ENCODE data around the gene PDSS1. TPM values are rescaled to one million over a fixed set of nuclear protein-coding genes. Genes with fewer than 3 reads are reported as not detected.

PDSS1 gene
- total RNA-seq, 1 donor = 1.8 TPM

- Histone ChIP-seq H3K4me3 (ENCODE audit: insufficient read depth, low read length) (no peak overlapping the region), H3K4me1 (ENCODE audit: insufficient read depth, low read length) (peaks cover 3% of the 10 kb centered on the region), H4K20me1 (ENCODE audit: insufficient read depth, low read length) (no peaks in the 10 kb centered on the region), H3K27ac (ENCODE audit: low read depth, low read length) (no peak overlapping the region), H3K27me3 (ENCODE audit: insufficient read depth, low read length) (no peaks in the 10 kb centered on the region), H3K36me3 (ENCODE audit: insufficient read depth, low read length) (peaks cover 45% of the 10 kb centered on the region), H3K4me2 (ENCODE audit: insufficient read depth, low read length) (no peak overlapping the region), H3K9me3 (ENCODE audit: low read depth, low read length) (no peaks in the 10 kb centered on the region), H2AFZ (ENCODE audit: low read length) (no peak overlapping the region), H3K79me2 (ENCODE audit: insufficient read depth, low read length) (no peaks in the 10 kb centered on the region)
- TF ChIP-seq, protein P1, sequence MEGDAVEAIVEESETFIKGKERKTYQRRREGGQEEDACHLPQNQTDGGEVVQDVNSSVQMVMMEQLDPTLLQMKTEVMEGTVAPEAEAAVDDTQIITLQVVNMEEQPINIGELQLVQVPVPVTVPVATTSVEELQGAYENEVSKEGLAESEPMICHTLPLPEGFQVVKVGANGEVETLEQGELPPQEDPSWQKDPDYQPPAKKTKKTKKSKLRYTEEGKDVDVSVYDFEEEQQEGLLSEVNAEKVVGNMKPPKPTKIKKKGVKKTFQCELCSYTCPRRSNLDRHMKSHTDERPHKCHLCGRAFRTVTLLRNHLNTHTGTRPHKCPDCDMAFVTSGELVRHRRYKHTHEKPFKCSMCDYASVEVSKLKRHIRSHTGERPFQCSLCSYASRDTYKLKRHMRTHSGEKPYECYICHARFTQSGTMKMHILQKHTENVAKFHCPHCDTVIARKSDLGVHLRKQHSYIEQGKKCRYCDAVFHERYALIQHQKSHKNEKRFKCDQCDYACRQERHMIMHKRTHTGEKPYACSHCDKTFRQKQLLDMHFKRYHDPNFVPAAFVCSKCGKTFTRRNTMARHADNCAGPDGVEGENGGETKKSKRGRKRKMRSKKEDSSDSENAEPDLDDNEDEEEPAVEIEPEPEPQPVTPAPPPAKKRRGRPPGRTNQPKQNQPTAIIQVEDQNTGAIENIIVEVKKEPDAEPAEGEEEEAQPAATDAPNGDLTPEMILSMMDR (IDR thresholded peaks at IDR 0.05; ENCODE audit: extremely low read depth, low read depth, low read length) = no peak
- DNase-seq (ENCODE audit: insufficient read length, low spot score, missing footprints) = no peak
These were observed 41.6 kb downstream of the PDSS1 start for GRCh38 chr10:26739071-26739631.

DNA sequence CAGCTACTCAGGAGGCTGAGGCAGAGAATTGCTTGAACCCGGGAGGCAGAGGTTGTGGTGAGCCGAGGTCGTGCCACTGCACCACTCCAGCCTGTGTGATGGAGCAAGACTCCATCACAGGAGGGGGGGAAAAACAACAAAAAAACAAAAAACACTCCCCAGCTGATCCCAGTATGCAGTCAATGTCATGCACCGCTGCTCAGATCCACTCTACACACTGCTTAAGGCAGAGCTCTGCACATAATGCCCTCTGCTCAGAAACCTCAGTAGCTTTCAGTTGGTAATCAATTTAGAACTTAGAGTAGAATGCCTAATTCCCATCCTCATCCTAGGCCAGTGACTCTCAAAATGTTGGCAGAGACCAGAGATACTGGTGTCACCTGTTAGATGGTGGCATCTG lies 43.9 kb downstream of the PDSS1 start:
- no peak overlapping the region for H2AFZ ChIP-seq (ENCODE audit: low read length)
- no peak for DNase-seq (ENCODE audit: insufficient read length, low spot score, missing footprints)
- H4K20me1 ChIP-seq (ENCODE audit: insufficient read depth, low read length) = no peaks in the 10 kb centered on the region
- H3K4me1 ChIP-seq (ENCODE audit: insufficient read depth, low read length) = peaks cover 3% of the 10 kb centered on the region
- H3K27ac ChIP-seq (ENCODE audit: low read depth, low read length) = no peak overlapping the region
- no peaks in the 10 kb centered on the region for H3K79me2 ChIP-seq (ENCODE audit: insufficient read depth, low read length)
- no peak overlapping the region for H3K4me3 ChIP-seq (ENCODE audit: insufficient read depth, low read length)
- H3K27me3 ChIP-seq (ENCODE audit: insufficient read depth, low read length) = no peaks in the 10 kb centered on the region
- H3K9me3 ChIP-seq (ENCODE audit: low read depth, low read length) = no peaks in the 10 kb centered on the region
- H3K36me3 ChIP-seq (ENCODE audit: insufficient read depth, low read length) = peaks cover 31% of the 10 kb centered on the region
- H3K4me2 ChIP-seq (ENCODE audit: insufficient read depth, low read length) = no peak overlapping the region
- TF ChIP-seq, protein P1 (IDR thresholded peaks at IDR 0.05; ENCODE audit: extremely low read depth, low read depth, low read length) = no peak

- Histone ChIP-seq H2AFZ (ENCODE audit: low read length) (no peak overlapping the region), H4K20me1 (ENCODE audit: insufficient read depth, low read length) (no peaks in the 10 kb centered on the region), H3K4me1 (ENCODE audit: insufficient read depth, low read length) (peaks cover 3% of the 10 kb centered on the region), H3K27me3 (ENCODE audit: insufficient read depth, low read length) (no peaks in the 10 kb centered on the region), H3K36me3 (ENCODE audit: insufficient read depth, low read length) (peaks cover 32% of the 10 kb centered on the region), H3K79me2 (ENCODE audit: insufficient read depth, low read length) (no peaks in the 10 kb centered on the region), H3K4me2 (ENCODE audit: insufficient read depth, low read length) (no peak overlapping the region), H3K4me3 (ENCODE audit: insufficient read depth, low read length) (no peak overlapping the region), H3K9me3 (ENCODE audit: low read depth, low read length) (no peaks in the 10 kb centered on the region), H3K27ac (ENCODE audit: low read depth, low read length) (peak overlapping the region; percentile 47)
- no peak for DNase-seq (ENCODE audit: insufficient read length, low spot score, missing footprints)
- TF ChIP-seq, protein P1 (IDR thresholded peaks at IDR 0.05; ENCODE audit: extremely low read depth, low read depth, low read length) = no peak
These were observed 45.6 kb downstream of the PDSS1 start for GRCh38 chr10:26743091-26743490.

DNA sequence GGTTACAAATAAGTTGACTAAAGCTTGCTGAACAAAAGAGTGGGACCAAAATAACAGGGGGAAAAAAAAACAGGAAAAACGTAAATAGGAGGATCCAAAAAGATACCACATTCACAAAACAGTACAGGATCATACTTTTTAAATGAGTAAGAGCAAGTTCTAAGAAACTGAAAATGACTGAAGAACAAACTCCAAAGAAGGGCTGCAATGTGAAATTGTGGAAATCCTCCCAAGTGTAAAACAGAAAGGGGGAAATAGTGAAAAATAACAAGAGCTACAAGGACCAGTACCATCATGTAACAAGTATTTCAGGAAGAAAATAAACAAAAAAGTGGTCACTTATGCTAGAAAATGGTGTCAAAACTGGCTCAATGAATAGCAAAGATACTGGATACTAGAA lies 46.3 kb downstream of the PDSS1 start:
- TF ChIP-seq, protein P1 (IDR thresholded peaks at IDR 0.05; ENCODE audit: extremely low read depth, low read depth, low read length) = no peak
- H3K4me2 ChIP-seq (ENCODE audit: insufficient read depth, low read length) = no peak overlapping the region
- DNase-seq (ENCODE audit: insufficient read length, low spot score, missing footprints) = no peak
- H3K9me3 ChIP-seq (ENCODE audit: low read depth, low read length) = no peaks in the 10 kb centered on the region
- H3K27ac ChIP-seq (ENCODE audit: low read depth, low read length) = peak overlapping the region; percentile 47
- no peaks in the 10 kb centered on the region for H4K20me1 ChIP-seq (ENCODE audit: insufficient read depth, low read length)
- peaks cover 28% of the 10 kb centered on the region for H3K36me3 ChIP-seq (ENCODE audit: insufficient read depth, low read length)
- H3K27me3 ChIP-seq (ENCODE audit: insufficient read depth, low read length) = no peaks in the 10 kb centered on the region
- H3K79me2 ChIP-seq (ENCODE audit: insufficient read depth, low read length) = no peaks in the 10 kb centered on the region
- H2AFZ ChIP-seq (ENCODE audit: low read length) = no peak overlapping the region
- no peak overlapping the region for H3K4me3 ChIP-seq (ENCODE audit: insufficient read depth, low read length)
- peaks cover 3% of the 10 kb centered on the region for H3K4me1 ChIP-seq (ENCODE audit: insufficient read depth, low read length)

All from osteoblast (primary cell).